Islet of Langerhans (tissue), 1 donor: ENCODE data around the gene MOB3A.

Source experiments
- FAIRE-seq: peaks from one replicate; lab custom pipeline; 2011; peaks lifted over from hg19 to GRCh38; lab: Jason Lieb, UNC

MOB3A gene

GRCh38 chr19:2033825-2034159 lies 62.3 kb downstream of the MOB3A start:
- FAIRE-seq, result no peak

GRCh38 chr19:2033115-2033824 lies 62.9 kb downstream of the MOB3A start:
- no peak for FAIRE-seq

- FAIRE-seq, result peak; percentile 27
Measured at GRCh38 chr19:2032296-2032941, 63.7 kb downstream of the MOB3A start.

- FAIRE-seq, result no peak
Measured at GRCh38 chr19:2027361-2027760, 68.8 kb downstream of the MOB3A start.

GRCh38 chr19:2026770-2027169 lies 69.4 kb downstream of the MOB3A start:
- no peak for FAIRE-seq

GRCh38 chr19:2022289-2022688 lies 73.8 kb downstream of the MOB3A start:
- no peak for FAIRE-seq

GRCh38 chr19:2021453-2022140 lies 74.5 kb downstream of the MOB3A start:
- FAIRE-seq, result no peak
